NCI-H524 treated with DMSO at 0.1 percent for 48 hours (cell line): ENCODE results near the gene ATP11B.
"Not testable (repeated sequence)": the region's sequence is repeated elsewhere in the genome, so short reads cannot be mapped to it uniquely, and the experiment has no call there.

Source experiments
- DNase-seq: peaks from one replicate; lab custom pipeline; 2025; lab: John Stamatoyannopoulos, UW

Gene ATP11B

GRCh38 chr3:182795389-182795782 lies 2.1 kb downstream of the ATP11B start:
- no peak for DNase-seq

GRCh38 chr3:182796310-182796709 lies 3.0 kb downstream of the ATP11B start:
- no peak for DNase-seq

DNA sequence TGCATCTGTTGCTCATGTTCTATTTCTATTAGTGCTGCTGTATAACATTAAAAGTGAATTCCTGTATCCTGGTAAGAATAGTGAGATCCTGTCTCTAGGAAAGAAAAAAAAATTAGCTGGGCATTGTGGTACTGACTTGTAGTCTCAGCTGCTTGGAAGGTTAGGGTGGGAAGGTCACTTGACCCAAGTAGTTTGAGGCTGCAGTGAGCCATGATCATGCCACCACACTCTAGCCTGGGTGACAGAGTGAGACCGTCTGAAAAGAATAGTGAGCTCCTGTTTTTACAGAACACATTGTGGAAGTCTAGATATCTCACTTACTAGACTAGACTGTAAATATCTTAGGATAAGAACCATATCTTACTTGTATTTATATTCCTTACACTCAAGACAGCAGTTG lies 4.6 kb downstream of the ATP11B start:
- no peak for DNase-seq

DNA sequence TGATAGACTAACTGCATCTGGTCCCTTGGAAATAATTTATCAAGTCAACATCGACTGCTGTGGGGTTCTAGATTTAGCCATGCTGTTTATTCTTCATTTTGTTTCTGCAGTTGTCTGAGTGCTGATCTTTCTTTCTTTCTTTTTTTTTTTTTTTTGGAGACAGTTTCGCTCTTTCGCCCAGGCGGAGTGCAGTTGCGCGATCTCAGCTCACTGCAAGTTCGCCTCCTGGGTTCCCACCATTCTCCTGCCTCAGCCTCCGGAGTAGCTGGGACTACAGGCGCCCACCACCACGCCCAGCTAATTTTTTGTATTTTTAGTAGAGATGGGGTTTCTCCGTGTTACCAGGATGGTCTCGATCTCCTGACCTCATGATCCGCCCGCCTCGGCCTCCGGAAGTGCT lies 5.8 kb downstream of the ATP11B start:
- DNase-seq, result not testable (repeated sequence)

GRCh38 chr3:182800508-182800907 lies 7.2 kb downstream of the ATP11B start:
- DNase-seq, result no peak

DNA sequence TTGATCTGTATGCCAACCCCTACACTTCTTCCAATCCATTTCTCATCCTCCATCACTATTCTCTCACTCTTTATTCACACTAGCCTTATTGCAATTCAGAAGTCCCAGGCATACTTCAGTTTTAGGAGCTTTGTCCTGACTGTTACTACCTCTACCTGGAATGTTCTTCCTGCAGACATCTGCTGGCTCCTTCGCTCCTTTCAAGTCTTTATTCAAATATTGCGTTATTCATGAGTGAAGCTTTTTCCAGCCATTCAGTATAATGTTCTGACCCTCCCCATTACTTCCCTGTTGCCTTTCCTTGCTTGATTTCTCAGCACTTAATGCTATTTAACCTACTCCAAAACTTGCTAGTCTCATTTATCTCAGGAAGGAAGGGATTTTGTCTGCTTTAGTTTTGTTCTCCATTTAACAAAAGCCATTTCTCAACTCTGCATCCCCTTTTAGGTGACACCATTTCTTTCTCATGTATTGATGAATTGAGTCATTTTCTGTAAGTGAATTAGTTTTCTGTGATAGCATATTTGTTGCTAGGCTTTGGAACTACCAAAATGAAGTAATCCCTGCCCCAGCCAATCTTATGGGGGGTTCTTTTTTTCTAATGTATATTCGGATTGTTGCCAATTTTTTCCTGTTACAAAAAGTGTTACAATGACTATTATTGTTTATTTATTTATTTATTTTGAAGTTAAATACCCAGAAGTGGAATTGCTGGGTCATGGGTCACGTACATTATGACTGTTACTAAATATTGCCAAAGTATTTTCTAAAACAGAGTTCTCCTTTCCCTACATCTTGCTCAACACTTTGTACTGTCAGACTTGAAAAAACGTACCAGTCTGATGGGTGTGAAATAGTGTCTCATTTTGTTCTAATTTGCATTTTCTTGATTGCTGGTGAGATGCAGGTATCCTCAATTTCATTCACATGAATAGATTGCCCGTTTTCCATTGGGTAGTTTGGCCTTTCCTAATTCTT lies 9.4 kb downstream of the ATP11B start:
- DNase-seq, result no peak

GRCh38 chr3:182803596-182803995 lies 10.3 kb downstream of the ATP11B start:
- DNase-seq, result no peak

GRCh38 chr3:182807061-182807460 lies 13.8 kb downstream of the ATP11B start:
- DNase-seq, result no peak

- no peak for DNase-seq
Observed at GRCh38 chr3:182808041-182808770, 14.9 kb downstream of the ATP11B start.

DNA sequence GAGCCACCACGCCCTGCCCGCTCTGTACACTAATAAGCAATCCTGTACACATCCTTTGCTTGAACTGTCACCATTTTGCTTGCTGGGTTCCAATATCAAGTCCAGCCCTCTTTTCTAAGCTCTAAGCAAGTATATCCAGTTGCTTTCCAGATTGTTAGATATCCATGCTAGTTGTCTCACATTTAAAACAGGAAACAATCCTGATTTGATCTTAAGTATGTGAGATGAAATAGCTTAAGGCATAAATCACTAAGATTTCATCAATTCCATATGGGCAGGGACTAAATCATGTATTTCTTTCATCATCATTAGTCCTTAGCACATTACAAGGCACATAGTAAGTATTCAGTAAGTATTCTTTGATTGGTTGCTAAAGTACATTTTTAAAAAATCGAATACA lies 16.2 kb downstream of the ATP11B start:
- DNase-seq, result no peak

DNA sequence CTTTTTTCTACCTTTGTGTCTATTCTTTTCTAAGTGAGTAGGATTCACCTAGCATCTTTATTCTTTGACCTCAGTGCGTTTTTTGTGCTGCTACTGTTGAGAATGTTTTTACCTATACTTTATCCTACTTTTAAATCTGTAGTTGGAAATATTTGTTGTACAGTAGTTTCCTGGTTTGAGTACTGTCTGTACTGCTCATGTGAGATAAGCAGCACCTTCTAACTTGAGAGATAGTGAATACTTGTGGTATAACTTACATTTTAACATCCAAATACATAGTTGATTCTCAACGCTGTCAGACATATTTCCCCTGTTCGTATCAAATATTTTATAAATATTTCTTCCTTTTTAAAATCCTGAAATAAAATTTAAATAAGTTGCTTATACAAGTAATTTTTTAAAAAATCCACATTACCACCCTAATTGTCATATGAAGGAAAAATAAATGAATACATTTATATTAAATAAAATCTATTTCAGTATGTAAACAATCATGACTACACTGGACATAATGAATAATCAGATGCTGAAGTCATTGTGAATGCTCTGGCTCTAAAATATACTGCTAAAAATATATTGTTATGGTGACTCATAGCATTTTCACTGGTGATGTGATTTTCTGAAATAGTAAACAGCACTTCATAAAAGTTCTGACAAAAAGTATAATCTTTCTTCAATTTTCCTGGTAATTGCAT lies 17.4 kb downstream of the ATP11B start:
- no peak for DNase-seq

DNA sequence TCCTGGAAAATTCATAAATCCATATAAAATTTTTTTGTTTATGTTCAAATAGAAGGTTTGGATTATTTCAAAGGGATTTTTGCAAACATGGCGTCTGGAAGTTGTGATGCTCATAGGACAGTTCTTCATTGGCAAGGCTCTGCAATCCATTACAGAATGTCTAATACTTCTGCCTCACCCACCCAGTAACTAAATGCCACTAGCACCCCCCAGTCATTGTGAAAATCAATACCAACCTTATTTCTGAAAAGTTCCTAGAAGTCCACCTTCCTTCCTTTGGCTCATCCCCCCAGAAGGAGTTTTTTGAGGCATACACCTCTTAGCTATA lies 17.9 kb downstream of the ATP11B start:
- no peak for DNase-seq

DNA sequence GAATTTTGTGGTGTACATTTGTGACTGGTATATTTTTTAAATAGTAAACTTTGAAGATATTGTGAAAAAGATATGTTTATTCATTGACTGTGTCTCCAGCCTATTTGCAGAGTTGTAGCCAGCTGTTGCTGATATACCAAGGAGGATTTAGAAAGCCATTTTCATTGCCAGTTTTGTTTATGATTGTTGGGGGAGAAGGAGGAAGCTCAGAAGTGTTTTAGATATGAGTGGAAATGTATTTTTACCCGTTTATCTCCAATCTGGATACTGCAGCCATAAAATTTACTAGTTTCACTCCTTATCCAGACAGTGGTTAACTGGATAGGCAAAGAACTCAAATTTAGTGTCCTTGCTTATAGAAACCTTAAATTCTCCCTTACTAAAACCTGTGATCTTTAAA lies 18.8 kb downstream of the ATP11B start:
- DNase-seq, result no peak

DNA sequence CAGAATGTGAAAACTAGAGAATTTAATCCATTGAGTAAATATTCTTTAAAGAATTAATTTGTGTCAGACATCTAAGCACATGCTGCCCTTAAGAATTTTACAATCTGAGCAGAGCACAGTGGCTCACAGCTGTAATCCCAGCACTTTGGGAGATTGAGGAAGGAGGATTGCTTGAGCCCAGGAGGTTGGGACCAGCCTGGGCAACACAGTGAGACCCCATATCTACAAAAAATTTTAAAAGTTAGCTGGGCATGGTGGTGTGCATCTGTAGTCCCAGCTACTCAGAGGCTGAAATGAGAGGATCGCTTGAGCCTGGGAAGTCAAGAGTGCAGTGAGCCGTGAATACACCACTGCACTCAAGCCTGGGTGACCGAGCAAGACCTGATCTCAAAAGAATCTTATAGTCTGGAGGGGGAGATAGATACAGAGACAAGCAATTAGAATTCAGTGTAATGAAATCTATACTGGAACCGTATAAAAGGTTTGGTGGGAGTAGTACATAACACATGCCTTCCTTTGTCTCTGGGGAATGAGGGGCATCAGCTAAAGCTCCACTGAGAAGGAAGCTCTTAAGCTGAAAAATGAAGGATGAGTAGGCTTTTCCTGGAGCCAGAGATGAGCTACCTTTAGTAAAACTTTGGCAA lies 21.2 kb downstream of the ATP11B start:
- no peak for DNase-seq

DNA sequence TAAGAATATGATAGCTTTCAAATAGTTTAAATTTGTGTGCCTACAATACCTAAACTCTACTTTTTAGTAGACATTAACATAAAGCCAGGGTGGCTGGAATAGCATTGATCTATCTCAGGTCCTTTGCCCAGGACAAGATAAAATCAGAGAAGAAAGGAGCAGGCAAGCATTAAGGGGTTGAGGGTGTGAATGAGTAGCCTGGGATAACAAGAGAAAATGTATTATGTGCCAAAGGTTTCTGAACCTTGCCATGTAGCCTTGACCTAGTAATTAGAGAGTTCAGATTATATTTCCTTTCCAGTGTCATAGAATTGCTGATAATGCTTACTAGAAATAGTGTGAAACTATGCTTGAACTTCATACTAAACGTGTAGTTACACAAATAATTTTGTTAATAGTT lies 22.9 kb downstream of the ATP11B start:
- no peak for DNase-seq

DNA sequence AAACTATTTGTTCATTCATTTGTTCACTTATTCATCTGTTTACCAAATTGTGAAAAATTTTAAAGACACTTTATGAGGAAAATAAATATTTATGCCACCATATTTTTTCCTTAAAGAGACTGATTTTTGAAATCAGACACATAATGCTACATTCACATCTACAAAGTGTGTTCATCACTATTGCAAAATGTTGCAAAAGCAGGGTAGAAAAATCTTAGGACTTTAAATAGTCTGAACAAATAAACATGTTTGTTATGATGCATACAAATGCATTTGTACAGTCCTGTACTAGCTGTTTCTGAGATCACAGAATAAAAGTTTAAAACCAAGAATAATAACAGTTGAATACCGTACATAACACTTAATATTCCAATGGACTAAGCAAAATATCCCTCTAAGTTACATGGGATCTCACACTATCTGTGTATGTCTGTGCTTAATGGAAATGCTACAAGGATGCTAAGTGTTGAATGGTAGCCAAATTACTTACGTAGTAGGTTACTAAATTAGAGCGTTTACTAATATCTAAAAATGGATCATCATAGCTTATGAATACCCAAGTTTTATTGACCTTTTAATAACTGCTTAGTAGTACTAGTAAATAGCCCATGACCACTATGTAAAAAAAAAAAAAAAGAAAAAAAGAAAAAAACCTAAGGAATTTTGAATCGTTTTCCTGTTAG lies 25.1 kb downstream of the ATP11B start:
- no peak for DNase-seq

- no peak for DNase-seq
Observed at GRCh38 chr3:182821221-182821981, 28.1 kb downstream of the ATP11B start.

GRCh38 chr3:182822260-182822659 lies 29.0 kb downstream of the ATP11B start:
- DNase-seq, result not testable (repeated sequence)

DNA sequence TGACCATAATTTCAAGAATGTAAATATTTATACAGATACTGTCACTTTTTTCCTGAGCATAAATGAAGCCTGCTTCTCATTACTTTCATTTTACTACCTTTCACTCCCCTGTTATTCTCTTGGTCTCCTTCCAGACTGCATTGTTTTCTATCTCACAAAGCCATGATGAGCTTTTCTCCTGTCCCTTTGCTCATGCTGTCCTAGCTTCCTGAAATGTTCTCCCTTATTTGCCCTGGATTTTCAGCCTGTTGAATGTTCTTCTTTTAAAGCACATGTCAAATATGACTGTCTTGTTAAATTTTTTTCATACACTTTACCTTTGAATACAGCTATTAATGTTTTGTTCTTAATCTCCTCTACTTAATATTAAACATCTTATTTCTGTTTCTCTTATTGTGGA lies 31.7 kb downstream of the ATP11B start:
- DNase-seq, result no peak

DNA sequence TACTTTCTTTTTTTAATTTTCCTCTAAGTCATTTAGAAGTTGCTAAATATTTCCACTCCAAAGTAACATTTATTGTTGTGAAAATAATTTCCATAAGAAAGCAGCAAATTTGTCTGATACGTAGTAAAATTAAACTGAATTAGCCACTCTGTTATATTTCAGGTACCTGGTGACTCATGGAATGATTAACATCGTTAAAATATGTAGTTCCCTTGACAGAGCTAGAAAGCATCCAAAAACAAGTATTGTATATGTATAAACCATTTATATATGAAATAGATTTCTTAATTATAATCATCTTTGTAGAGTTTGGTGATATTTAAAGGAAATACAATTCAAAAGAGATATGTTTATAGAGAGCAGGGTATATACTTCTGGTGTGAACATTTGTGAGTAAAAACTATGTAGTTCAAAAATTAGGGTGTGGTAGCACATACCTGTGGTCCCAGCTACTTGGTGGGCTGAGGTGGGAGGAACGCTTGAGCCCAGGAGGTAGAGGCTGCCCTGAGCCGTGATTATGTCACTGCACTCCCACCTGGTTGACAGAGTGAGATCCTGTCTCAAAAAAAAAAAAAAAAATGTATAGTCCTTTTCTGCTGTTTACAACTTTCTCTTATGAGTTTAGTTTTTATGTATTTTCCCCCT lies 36.6 kb downstream of the ATP11B start:
- DNase-seq, result no peak
